Stimulated activated CD4-positive, alpha-beta T cell treated with anti-CD3 and anti-CD28 coated beads, TNF-alpha, amount 100 ng/mL, for 48 hours (primary cell): Measurements from ENCODE around the gene ABI2.
"Not testable (repeated sequence)": the region's sequence is repeated elsewhere in the genome, so short reads cannot be mapped to it uniquely, and the experiment has no call there.

ENCODE experiments used
- DNase-seq, 3 donors: peaks; one replicate each; pipeline ENCODE4 v3.0.0-alpha.2; 2020; ENCODE audit warnings: low read depth in 3 of 3

ABI2 gene

DNA sequence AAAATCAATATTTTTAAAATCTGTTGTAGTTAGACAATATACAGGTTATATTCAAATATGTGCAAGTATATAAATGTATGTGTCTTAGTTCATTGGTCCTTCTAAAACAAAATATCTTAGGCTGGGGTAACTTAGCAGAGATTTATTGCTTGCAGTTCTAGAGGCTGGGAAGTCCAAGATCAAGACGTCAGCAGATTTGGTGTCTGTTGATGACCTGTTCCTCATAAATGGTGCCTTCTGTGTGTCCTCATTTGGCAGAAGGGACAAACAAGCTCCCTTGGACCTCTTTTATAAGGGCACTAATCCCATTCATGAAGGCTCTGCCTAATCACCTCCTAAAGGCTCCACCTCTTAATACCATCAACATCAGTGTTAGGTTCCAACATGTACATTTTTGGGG lies 31.3 kb downstream of the ABI2 start:
- no peak for DNase-seq

DNA sequence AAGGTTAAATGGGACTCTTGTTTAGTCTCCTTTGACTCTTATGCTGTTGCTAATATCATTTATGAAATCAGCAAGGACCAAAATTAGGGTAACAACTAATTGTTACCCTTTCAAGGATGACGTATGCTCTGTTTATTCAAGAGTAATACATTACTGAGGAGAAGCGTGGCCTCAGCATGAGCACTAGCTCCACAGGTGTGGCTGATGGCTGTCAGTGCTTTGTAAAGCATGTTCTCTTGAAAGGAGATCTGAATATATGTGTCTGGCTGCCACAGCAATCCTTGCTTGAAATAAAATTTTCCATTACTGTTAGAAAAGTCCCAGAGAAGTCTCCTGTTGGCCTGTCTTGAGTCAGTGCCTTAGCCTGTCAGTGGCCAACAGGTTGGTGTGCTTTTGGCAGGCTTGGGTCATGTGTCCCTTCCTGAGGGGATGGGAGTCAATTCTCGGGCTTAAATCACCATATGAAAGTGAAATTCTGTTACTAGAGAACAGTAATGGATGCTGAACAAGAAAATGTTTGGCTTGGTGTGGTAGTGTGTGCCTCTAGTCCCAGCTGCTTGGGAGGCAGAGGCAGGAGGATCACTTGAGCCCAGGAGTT lies 32.7 kb downstream of the ABI2 start:
- DNase-seq: no peak

DNA sequence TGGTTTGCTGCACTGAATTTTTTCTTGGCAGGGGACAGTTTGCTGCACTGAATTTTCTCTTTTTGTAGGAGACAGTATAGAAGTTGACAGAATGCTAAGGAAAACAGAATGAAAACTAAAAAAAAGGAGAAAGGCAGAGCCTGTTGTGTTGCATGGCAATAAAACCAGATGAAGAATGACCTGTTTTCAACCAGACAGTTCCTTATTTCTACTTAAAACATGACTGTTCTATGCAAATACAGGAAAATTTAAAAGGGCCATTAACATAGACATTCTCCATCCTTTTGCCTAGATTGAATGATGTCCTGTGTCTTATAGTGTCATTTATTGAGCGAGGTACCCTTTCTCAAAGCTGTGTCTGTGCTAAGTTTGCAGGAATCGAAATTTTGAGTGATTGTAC lies 33.3 kb downstream of the ABI2 start:
- no peak for DNase-seq

- DNase-seq: no peak
These were observed 33.7 kb downstream of the ABI2 start for GRCh38 chr2:203361922-203362321.

- DNase-seq: no peak
These were observed 38.7 kb downstream of the ABI2 start for GRCh38 chr2:203366639-203367466.

GRCh38 chr2:203372706-203373105 lies 44.5 kb downstream of the ABI2 start:
- not testable (repeated sequence) for DNase-seq

DNA sequence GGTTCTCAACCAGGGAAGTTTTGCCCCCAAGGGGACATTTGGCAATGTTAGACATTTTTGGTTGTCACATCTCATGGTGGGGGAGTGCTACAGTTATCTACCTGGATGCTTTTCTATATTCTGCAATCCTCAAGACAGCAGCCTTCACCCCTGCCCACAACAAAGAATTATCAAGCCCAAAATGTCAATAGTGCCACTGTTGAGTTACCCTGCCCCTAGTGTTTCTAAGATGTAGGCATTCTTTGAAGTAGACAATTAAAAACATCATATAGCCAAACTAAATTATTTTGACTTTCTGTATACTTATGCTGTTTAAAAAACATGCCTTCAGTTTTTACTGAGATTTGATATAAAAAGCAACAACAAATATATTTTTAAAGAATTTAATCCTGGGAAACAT lies 48.0 kb downstream of the ABI2 start:
- no peak for DNase-seq

GRCh38 chr2:203379156-203379555 lies 51.0 kb downstream of the ABI2 start:
- no peak for DNase-seq

GRCh38 chr2:203383038-203383437 lies 54.8 kb downstream of the ABI2 start:
- no peak for DNase-seq

GRCh38 chr2:203388153-203388552 lies 60.0 kb downstream of the ABI2 start:
- not testable (repeated sequence) for DNase-seq

DNA sequence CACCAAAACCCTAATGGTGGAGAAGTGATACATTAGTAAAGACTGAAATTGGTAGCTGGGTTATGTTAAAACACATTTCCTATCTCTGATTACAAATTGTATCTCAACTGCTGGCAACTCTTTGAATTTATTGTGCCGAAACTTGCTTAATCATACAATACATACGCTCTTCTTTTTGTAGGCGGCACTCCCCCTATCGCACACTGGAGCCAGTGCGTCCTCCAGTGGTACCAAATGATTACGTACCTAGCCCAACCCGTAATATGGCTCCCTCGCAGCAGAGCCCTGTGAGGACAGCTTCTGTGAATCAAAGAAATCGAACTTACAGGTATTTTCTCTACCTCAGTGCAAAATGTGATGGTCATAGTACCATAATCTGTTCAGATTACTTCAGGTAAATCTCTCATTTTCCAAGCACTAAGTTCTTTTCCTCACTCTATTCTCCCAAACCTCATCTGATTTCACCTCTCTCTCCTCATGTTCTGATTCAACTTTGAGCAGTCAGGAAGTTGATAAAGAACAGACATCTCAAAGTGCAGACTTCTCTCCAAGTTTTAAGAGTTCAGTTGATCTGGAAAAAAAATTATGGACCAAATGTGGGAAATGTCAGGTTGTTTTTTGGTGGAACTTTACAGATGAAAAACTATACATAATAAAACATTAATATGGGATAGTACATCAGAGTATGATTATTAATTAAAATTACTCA lies 66.5 kb downstream of the ABI2 start:
- no peak for DNase-seq

DNA sequence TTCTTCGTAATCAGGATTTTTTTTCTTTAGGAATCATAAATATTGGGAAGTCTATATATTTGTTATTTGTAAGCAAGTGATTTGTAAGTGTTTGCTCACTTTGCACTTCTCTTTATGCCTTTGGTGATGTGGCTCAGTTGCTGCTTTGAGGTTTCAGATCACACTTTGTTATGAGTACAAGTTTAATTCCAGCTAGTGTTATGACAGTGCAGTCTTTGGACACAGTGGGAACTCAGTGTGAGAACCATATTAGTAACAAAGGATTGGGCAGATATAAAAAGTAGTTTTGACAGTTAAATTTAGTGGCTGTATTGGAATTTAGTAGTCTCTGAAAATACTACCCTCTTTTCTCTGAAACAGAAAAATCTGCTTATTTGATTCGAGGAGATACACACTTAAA lies 67.7 kb downstream of the ABI2 start:
- no peak for DNase-seq

GRCh38 chr2:203396667-203397066 lies 68.5 kb downstream of the ABI2 start:
- no peak for DNase-seq

- no peak for DNase-seq
These were observed 70.8 kb downstream of the ABI2 start for GRCh38 chr2:203399031-203399430.

- DNase-seq: no peak
These were observed 72.8 kb downstream of the ABI2 start for GRCh38 chr2:203400805-203401585.

DNA sequence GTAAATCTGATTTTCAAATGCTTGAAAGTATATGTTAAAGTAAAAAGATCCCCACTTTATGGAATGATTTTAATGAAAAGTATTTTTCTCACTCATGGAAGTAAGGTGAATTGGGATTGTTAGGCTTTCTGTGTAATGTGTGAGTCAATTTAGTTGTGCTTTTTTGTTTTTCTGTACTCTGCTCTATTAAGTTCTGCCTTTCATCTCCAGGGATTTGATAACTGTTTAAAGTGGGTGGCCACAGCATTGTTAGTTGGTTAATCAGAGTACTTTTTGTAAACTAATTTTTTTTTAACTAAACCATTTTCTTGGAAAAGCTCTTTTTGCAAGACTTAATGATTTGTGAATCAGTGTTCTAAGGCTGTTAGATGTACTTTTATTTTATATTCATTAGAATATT lies 76.8 kb downstream of the ABI2 start:
- no peak for DNase-seq

- no peak for DNase-seq
These were observed 79.3 kb downstream of the ABI2 start for GRCh38 chr2:203407496-203407895.

- DNase-seq: no peak
These were observed 84.5 kb downstream of the ABI2 start for GRCh38 chr2:203412546-203413331.

GRCh38 chr2:203413796-203414195 lies 85.6 kb downstream of the ABI2 start:
- DNase-seq: no peak

GRCh38 chr2:203418271-203418670 lies 90.1 kb downstream of the ABI2 start:
- no peak for DNase-seq

- no peak for DNase-seq
These were observed 98.9 kb downstream of the ABI2 start for GRCh38 chr2:203427061-203427460.
